Activated CD4-positive, CD25-positive, alpha-beta regulatory T cell treated with anti-CD3 and anti-CD28 coated beads, Interleukin-2, amount 50 U/mL, for 16 hours (primary cell): ENCODE measurements around the gene GDPD1.

Experiments
- DNase-seq: peaks from one replicate; pipeline ENCODE4 v3.0.0-alpha.2; 2020; ENCODE audit warnings: low read depth, low spot score

The GDPD1 gene

DNA sequence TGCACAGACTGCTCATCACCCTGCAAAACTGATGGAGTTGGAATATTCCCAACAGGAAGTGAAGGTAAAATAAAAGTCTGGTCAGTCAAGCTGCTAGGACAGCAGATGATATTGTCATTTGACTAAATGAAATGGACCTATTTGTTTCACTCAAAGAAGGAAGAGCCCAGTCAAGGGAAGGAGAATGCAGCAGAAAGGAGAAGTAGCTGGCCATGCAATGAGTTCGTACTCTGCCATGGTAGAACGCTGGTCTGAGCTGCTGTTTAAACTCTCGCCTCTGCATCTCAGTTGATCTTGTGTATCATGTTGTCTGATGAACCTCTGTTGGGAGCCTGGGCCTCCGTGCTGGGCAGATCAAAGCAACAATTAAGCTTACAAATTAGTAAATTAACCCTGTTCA is 95.6 kb downstream of the GDPD1 start:
- DNase-seq, result no peak
